GM19238 (cell line): ENCODE results near the gene KIRREL3.

Experiments used
- DNase-seq: peaks from one replicate; pipeline ENCODE4 v3.0.0; 2011; ENCODE audit warnings: low spot score; ENCODE audit not compliant: insufficient read length

Gene KIRREL3

DNA sequence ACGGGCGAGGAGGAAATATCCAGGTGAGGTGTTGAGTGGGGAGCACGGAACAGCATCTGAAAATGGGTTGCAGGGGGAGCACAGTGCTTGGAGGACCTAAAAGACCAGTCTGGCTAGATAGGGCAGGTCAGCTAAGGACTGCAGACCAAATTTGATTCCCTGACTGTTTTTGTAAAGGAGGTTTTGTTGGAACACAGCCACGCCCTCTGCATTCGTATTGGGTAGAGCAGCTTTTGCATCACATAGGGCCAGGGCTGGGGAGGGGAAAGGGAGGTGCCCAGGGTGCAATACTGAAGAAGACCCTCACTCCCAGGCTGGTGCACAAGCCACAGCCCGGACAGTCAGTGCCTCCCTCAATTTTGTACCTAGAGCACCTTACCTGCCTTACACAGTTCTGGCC is 286.8 kb downstream of the KIRREL3 start:
- DNase-seq: no peak

DNA sequence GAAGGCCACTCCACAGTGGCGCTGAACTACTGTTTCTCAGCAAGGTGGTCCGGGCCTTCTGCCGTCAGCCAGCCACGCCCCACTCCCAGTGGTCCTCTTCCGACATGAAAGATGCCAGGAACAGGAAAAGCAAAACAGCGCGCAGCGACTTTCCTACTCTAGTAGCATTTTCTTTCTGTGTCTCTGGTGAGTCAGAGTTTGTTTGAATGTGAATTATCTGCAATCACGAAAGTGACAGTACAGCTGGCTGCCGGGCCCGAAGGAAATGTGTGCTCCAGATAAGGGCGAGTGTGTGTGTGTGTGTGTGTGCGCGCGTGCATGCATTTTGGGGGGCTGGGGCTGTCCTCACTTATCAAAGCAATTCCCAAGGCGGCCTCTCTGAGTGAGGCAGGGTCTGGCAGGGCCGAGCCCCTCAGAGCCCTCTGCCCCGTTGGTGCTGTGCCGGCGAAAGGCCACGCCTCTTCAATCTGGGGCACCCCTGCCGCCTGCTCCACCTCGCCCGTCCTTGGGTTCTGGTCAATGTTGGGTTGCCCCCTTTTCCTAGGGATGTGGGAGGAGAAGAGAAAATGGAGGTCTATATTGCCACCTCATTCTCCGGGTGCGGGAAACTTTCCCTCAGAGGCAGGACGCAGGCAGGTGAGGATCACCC is 288.5 kb downstream of the KIRREL3 start:
- no peak for DNase-seq

DNA sequence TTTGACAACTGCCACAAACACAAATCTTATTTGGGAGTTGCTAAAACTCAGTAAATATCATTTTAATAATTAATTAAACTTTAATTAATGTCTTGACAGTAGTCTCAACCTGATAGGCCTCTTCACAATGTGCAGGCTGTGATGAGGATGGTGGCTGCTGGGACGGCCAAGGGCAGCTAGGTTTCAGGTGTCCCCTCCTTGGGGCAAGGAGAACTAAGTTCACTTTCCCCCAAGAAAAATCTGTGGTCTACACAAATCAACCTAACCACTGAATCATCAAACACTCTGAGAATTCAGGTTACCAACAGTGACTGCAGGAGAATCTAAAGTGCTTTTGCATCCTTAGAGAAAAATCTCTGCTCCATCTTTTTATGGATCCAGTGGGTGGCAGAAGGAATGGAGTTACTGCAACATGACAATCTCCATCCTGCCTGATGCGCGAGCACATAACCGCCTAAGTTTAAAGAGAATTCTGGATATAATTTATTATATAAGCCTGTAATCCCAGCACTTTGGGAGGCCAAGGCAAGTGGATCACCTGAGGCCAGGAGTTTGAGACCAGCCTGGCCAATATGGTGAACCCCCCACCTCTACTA is 289.7 kb downstream of the KIRREL3 start:
- DNase-seq: no peak

DNA sequence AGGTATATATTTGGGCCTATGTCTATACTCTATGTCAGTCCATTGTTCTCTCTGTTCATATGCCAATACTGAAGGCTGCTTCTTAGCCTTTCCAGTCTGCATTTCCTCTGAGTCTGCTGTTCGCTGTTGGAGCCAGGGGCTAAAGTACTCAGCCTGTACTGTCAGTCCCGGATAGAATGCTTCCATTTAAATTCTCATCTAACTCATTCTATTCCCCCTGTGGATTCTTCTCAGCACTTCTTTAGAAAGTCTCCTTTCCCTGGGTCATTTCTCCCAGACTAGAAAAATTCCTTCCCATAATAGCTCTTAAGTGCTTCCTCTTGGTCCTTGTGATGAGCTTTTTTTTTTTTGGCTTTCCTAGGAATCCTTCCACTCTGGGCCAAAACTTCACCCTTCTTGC is 293.1 kb downstream of the KIRREL3 start:
- DNase-seq: no peak

DNA sequence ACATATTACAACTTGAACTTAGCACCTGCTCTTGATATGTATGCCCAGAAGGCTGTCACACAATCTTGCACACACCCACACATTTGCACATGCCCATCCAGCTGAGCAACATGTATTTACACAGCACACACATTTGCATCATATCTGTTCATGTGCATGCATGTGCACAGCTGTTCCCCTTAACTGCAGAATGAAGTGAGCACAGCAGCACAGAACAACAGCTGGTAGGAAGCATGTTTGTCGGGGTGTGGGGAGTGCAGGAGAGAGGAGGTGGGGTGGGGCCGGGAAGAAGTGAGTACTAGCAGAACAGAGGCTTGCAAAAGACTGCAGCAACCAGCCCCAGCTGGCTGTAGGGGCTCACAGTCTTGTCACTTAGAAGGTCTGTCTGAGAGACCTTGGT is 296.5 kb downstream of the KIRREL3 start:
- no peak for DNase-seq

DNA sequence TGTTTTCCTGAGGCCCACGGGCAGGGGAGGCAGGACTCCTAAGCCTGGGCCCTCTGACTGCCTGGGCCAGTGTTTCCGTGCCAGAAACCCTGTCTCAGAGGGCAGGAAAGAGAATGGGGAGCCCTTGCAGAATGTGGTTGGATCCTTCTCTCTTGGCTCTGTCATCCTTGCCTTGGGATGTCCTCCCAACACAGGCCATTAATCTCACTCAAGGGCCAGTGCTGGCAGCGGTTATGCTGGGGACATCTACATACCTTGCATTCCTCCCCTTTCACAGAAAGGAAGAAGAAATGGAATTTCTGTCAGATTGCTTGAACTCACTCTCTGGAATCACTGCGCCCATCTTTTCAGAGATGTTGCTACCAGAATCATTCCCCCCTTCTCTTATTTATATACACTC is 296.9 kb downstream of the KIRREL3 start:
- DNase-seq: no peak

DNA sequence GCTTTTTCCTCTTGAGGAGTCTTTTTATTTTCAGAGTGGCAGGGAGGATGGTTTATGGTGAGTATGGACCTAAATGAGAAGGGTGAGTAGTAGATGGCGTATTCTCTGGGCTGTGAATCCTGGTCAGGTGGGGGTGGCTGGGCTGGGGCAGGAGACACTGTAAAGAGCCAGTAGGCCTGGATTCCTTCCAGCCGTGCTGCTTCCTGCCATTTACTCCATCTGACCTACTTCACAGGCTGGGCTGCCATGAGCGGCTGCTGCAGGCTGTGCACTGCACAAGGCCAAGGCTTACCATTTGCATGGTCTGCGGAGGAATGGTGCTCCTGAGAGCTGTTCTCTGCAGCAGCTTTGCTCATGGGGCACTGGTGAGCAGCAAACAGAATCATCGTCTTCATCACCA is 297.6 kb downstream of the KIRREL3 start:
- no peak for DNase-seq

DNA sequence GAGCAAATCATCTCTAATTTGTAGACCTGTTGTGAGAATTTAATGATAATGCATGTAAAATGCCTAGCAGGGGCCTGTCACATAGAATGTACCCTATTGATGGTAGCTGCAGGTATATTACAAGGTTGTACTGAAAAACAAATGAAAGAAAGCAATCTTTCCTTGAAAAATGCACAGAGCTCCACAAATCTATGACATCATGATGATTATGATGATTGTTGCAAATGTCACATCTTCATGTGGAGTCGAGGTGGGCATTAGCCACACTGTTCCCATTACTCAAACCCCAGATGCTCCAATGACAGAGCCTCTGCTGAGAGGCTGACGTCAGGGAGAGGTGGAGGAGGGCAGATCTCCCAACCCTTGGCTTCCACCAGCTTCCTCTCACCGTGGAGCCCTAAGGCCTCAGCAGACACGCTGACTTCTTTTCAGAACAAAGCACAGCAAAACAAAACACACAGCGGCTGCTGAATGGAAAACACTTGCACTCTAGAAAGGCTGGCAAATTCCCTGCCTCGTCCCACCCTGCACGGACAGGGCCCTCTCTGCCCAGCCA is 298.3 kb downstream of the KIRREL3 start:
- DNase-seq: no peak

DNA sequence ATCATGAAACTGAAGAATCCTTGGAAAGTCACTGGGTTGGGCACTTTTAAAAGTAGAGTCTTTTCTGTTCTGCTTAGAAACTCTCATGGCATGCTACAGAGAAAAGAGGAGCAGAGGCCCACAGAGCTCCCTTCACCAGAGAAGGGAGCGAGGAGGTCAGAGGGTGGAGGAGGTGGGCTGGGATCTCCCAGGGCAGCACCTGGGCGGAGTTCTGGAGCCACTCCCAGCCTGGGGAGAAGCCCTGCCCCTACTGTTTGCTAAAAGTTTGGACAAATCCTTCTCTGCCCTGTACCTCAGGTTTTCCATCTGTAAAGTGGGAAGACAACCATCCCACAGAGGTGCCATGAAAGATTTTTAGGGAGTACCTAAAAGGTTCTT is 299.1 kb downstream of the KIRREL3 start:
- DNase-seq: no peak

DNA sequence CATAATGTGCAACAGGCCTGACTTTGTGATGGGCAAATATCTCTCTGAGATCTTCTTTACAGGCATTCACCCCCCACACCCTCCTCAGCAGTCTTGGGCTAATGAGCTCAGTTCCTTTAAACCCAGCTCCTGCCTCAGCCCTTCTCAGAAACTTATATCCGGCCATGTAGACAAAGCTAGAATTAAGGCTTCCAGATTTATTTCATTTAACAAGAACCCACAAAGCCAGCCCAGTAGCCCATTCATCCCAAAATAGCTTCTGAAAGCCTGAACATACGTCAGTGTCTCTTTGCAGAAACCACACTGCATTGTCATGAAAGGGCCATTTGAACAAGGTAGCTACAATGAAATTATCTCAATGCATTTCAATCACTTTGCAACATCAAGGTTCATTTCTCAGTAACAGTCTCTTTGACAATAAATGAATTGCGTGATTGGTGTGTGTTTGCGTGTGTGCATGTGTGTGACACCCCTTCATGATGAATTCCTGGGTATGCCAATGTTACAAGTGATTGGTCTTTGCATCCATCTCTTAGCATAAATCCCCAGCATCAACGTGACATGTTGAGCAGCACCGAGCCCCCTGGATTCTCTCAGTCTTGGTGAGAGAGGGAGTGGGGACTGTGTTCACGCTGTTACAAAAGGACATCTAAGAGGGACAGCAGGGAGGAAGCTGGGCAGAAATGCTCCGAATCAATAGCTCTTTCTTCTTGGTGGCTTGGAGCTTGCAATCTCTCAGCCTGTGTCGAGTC is 299.6 kb downstream of the KIRREL3 start:
- no peak for DNase-seq

DNA sequence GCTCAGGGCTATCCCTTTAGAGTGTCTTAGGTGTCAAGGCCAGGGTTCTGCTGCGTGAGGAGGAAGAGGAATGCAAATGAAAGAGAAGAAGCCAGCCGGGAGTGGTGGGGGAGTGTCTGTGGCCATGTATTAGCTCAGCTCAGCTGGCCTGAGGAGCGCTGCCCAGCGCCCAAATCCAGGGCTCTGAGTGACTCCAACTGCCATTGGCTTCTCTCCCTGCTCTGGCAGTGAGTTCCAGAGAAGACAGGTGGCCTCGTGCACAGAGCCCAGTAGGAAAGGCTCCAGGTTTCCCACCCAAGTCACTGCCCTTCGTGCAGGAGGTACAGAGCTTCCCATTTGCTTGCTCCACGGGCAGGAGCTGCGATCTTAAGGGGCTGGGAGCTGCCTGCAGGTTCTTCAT is 302.0 kb downstream of the KIRREL3 start:
- no peak for DNase-seq

DNA sequence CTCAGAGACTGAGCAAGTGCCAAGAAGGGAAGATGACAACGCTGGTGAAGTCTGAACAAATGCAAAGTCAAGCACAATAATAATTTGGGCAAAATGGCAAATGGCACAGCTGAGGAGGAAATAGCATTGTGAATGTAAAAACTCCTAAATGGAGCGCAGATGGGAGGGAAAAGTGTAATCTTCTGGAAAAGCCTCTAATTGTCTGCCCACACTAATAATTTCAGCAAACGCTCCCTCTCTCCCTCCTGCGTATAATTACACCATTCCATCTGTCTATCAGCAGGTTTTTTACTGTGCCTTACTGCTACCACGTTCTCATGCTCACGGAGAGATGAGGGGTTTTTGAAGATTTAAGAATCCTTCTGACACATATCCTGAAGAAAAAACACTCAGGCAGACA is 302.6 kb downstream of the KIRREL3 start:
- no peak for DNase-seq

DNA sequence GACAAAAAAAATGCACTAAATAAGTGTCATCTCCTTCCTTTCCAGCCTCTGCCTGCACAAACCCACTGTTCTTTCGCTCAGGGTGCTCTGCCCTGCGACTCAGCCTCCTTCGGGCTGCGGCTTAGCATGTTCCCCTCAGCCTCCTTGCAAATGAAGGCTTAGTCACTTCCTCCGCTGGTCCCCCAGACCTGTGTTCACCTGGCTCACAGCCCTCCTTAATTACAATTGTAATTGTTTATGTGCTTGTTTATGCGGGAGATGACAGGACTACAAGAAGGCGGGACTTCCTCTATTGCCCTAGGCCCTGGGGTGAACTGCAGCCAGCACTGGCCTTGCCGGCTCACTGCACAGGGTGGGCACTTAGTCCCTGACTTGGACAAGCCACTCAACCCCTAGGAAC is 303.6 kb downstream of the KIRREL3 start:
- DNase-seq: no peak

DNA sequence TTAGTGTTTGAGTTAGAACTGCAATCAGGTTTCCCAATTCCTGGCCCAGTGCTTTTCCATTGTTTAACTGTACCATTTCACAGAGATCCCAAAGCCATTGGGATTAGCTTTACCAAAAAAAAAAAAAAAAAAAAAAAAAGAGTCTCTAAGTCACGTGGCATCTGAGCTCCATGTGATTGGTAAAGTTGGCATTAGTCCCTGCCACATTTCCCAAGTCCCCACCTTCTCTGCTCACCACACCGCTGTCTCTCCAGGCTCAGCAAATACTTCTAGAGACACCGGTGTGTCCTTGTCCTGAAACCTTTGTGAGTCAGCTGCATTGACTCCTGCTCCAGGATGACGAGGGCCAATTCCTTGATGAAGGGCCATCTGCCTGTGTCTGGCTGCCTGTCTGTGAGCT is 305.3 kb downstream of the KIRREL3 start:
- no peak for DNase-seq

DNA sequence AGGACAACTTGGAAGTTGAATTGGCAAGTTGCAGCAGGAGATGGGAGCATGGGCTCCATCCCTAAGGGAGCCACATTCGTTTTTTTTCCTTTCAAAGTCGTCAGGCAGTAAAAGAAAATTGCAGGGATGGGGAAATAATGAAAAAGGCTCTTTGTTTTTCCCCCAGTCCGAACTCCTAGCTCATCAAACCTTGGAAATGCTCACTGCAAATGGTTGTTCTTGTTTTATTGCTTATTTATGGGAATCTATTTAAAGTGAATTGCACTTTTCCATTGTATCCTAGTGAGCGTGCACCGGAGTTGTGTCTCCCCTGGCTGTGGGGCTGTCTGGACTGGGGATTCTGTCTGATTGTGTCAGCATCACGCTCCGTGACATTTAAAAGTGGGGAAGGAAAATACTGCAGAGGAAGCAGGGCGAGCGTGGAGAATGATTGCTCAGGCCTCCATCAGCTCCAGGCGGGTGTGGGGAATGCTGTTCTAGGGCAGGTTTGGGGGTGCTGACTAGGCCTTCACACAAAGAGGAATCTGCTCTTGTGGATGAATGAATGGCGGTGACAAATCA is 306.4 kb downstream of the KIRREL3 start:
- DNase-seq: no peak

DNA sequence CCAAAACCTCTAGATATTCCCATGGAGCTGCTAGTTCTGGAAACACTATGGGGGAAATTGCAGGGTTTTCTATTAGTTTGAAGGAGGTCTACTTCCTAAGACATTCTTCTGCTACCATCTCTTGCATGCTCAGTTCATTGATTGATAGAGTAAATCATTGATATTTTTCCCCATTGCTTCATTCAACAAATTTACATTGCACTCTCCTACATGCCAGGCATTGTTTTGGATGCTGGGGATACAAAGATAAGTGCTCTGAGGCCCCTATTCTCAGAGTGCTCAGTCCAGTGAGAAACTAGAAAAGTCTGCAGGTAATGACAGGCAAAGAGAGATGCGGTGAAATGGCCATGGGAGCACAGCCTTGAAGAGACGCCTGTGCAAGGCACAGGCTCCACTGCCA is 313.1 kb downstream of the KIRREL3 start:
- DNase-seq: no peak

DNA sequence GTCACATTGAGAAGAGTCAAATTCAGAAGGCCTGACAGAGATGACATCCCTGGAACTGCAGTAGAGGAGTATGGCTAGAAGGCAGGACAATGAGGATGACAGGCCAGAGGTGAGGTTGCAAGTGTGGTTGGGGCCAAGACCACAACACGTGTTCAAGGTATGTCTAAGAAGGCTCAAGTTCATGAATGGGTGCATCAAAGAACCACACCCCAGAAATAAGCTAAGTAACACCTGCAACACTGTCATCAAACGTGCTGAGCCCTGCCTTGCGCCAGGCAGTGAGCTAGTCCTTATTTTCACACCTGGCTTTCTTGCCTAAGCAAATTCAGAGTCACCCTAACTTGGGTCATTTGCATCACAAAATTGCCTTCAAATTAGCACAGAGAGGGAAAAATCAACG is 313.6 kb downstream of the KIRREL3 start:
- no peak for DNase-seq

DNA sequence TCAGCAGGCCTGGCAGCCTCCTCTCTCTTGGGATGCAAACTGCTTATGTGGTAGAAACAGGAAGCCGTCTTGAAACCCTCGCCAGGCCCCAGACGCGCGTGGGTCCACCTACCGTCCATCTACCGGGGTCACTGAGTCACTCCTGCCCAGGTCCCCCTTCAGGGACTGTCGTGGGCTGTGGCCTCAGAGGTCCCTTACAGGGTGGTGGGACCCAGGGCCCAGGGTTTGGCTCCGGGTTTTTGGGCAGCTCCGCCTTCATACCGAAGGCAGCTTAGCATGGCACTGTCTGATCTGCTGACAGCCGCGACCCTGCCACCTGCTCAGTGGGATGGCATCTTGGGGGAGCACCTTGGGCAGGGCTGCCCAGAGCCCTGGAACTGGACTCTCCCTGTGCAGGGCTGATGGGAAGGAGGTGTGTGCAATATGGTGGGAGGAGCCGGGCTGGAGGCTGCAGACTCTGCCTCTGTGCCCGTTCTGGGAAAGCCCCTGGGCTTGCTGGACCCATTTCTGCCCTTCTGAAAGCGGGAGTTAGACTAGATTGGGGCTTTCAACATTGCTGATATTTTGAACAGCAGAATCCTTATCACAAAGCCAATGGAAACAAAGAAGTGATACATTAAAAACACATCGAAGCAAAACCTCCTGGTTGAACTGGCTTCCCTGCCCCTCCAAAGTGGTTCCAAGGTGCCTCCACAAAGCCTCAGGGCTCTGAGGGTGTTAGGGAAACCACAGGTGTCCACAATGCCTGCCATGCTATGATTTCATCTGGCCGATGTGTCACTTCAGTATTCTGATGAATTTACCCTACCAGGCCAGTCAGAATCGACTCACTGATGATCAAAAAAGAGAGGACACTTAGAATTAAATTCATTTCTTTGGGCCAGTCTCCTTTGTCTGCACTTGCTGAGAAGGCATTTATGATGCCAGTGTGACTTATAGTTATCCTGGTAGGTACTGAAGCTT is 316.5 kb downstream of the KIRREL3 start:
- no peak for DNase-seq

DNA sequence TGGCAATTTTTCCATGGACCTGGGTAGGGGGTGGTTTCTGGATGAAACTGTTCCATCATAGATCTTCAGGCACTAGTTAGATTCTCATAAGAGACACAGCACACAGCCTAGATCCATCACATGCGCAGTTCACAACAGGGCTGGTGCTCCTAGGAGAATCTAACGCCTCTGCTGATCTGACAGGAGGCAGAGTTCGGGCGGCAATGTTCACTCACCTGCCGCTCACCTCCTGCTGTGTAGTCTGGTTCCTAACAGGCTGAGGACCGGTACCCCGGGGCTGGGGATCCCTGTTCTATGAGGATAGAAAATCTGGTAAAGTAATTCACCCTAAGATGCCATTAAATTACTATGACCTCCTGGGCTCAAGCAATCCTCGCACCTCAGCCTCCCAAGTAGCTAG is 318.0 kb downstream of the KIRREL3 start:
- no peak for DNase-seq

DNA sequence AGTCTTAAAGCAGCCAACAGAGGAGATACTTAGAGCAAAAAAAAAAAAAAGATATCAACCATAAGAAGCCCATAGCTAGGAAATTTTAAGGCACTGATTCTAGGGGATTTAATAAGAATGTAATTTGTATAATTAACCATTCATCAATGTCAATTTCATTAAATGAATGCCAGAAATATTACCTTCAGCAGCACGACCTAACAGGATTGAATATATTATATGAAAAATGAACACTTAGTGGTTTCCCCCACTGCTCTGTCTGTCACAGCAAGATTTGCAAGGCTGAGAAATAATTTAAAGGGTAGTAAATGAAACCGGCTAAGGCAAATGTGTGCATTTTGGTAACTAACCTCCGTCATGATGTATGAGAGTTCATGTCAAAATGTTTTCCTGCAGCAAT is 319.9 kb downstream of the KIRREL3 start:
- DNase-seq: no peak

DNA sequence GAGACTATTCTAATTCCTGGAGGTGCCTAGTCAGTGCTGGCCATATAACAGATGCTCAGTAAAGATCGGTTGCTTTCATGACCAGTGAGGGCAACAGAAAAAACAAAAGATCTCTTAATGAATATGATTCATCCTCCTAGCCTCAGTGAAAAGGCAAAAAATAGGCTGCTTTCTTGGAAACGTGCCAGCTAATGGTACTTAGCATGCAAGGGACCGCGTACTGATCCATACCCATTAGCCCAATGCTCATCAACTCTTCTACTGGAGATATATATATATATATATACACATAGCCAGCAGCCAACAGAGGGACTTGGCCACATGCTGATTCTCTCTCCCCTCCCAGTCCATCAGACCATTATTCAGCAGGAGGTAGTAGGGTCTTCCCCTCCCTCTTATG is 320.4 kb downstream of the KIRREL3 start:
- no peak for DNase-seq
